Osteoblast (primary cell): ENCODE results near the gene NOTO. TPM values are rescaled to one million over a fixed set of nuclear protein-coding genes. Genes with fewer than 3 reads are reported as not detected.
A peak's percentile ranks its signal among the peaks of the same experiment; 100 is the strongest.

ENCODE experiments used
- DNase-seq: peaks from one replicate; pipeline ENCODE4 v3.0.0; 2011; ENCODE audit warnings: low spot score, mixed read lengths; ENCODE audit not compliant: insufficient read length; ENCODE audit errors: missing footprints
- H2AFZ ChIP-seq: 2 replicates; pipeline ENCODE4 v1.6.0; 2011; ENCODE audit warnings: mild to moderate bottlenecking, low read length
- H3K27ac ChIP-seq: 2 replicates; pipeline ENCODE4 v1.5.1; 2011; ENCODE audit warnings: mild to moderate bottlenecking, low read depth, low read length, moderate library complexity
- H3K27me3 ChIP-seq: 2 replicates; pipeline ENCODE4 v1.6.0; 2012; ENCODE audit warnings: mild to moderate bottlenecking, control low read depth, inconsistent platforms, low read length, moderate library complexity; ENCODE audit not compliant: insufficient read depth
- H3K36me3 ChIP-seq: 2 replicates; pipeline ENCODE4 v1.5.1; 2011; ENCODE audit warnings: mild to moderate bottlenecking, low read length, control low read depth, moderate library complexity; ENCODE audit not compliant: insufficient read depth
- H3K4me1 ChIP-seq: 2 replicates; pipeline ENCODE4 v1.5.1; 2011; ENCODE audit warnings: mild to moderate bottlenecking, low read length, control low read depth, moderate library complexity; ENCODE audit not compliant: insufficient read depth
- H3K4me2 ChIP-seq: 2 replicates; pipeline ENCODE4 v1.6.0; 2011; ENCODE audit warnings: mild to moderate bottlenecking, low read length; ENCODE audit not compliant: insufficient read depth
- H3K4me3 ChIP-seq: fragments of 200-600 bp; sonication (generic); 3 replicates; pipeline ENCODE4 v1.5.1; 2012; ENCODE audit warnings: mild to moderate bottlenecking, low read length, inconsistent platforms; ENCODE audit not compliant: insufficient read depth
- H3K79me2 ChIP-seq: 2 replicates; pipeline ENCODE4 v1.6.0; 2012; ENCODE audit warnings: mild to moderate bottlenecking, low read length, control low read depth, inconsistent platforms; ENCODE audit not compliant: insufficient read depth
- H3K9me3 ChIP-seq: 2 replicates; pipeline ENCODE4 v1.5.1; 2011; ENCODE audit warnings: low read depth, low read length, control low read depth
- H4K20me1 ChIP-seq: 2 replicates; pipeline ENCODE4 v1.6.0; 2012; ENCODE audit warnings: mild to moderate bottlenecking, low read length, control low read depth; ENCODE audit not compliant: insufficient read depth
- total RNA-seq: library from RNA; depleted of rRNA; stranded (reverse); fragments of >200 nt; gene quantifications from 2 replicates; pipeline ENCODE4 v1.2.3, GENCODE V29; 2012
- TF ChIP-seq, protein P1 (sequence below): IDR thresholded peaks from 2 replicates; pipeline ENCODE4 v1.5.1; 2011; ENCODE audit warnings: mild to moderate bottlenecking, low read depth, low read length, moderate library complexity; ENCODE audit errors: extremely low read depth

The NOTO gene
- total RNA-seq, 1 donor: not detected

- H3K27me3 ChIP-seq: no peaks in the 10 kb centered on the region
- TF ChIP-seq, protein P1, sequence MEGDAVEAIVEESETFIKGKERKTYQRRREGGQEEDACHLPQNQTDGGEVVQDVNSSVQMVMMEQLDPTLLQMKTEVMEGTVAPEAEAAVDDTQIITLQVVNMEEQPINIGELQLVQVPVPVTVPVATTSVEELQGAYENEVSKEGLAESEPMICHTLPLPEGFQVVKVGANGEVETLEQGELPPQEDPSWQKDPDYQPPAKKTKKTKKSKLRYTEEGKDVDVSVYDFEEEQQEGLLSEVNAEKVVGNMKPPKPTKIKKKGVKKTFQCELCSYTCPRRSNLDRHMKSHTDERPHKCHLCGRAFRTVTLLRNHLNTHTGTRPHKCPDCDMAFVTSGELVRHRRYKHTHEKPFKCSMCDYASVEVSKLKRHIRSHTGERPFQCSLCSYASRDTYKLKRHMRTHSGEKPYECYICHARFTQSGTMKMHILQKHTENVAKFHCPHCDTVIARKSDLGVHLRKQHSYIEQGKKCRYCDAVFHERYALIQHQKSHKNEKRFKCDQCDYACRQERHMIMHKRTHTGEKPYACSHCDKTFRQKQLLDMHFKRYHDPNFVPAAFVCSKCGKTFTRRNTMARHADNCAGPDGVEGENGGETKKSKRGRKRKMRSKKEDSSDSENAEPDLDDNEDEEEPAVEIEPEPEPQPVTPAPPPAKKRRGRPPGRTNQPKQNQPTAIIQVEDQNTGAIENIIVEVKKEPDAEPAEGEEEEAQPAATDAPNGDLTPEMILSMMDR: no peak
- peaks cover 45% of the 10 kb centered on the region for H3K79me2 ChIP-seq
- no peaks in the 10 kb centered on the region for H4K20me1 ChIP-seq
- H3K27ac ChIP-seq: no peak overlapping the region
- DNase-seq: no peak
- H3K9me3 ChIP-seq: no peaks in the 10 kb centered on the region
- peaks cover 13% of the 10 kb centered on the region for H3K36me3 ChIP-seq
- H3K4me3 ChIP-seq: no peak overlapping the region
- no peak overlapping the region for H2AFZ ChIP-seq
- peaks cover 26% of the 10 kb centered on the region for H3K4me1 ChIP-seq
- no peak overlapping the region for H3K4me2 ChIP-seq
Observed at GRCh38 chr2:73217160-73217559, 14.8 kb downstream of the NOTO start.

GRCh38 chr2:73217826-73218225 lies 15.5 kb downstream of the NOTO start:
- TF ChIP-seq, protein P1: no peak
- Histone ChIP-seq H2AFZ (no peak overlapping the region), H3K27ac (peak overlapping the region; percentile 5), H3K27me3 (no peaks in the 10 kb centered on the region), H3K79me2 (peaks cover 45% of the 10 kb centered on the region), H3K9me3 (no peaks in the 10 kb centered on the region), H3K4me1 (peaks cover 25% of the 10 kb centered on the region), H4K20me1 (no peaks in the 10 kb centered on the region), H3K4me3 (no peak overlapping the region), H3K4me2 (peak overlapping the region; percentile 42), H3K36me3 (peaks cover 14% of the 10 kb centered on the region)
- no peak for DNase-seq

- DNase-seq: peak; percentile 90
- H3K27ac ChIP-seq: peak overlapping the region; percentile 5
Observed at GRCh38 chr2:73218298-73218697, 15.9 kb downstream of the NOTO start.

DNA sequence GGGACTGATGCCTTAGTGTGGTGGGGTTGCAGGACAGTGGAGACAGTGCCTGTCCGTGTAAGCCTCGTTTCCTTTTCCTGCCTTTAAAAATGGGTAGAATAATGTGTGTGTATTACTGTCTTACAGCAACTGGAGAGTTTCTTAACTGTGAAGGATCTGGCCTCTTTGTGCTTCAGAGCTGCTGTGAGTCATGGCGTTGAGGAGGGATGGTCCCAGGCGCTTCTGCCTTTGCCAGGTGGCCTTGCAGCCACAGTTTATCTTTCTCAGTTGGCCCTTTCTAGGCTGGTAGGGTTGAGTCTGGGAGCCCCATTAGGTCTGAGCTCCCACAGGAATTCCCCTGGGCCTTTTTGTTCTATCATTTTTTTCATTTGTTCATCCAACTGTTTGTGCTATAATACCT lies 21.4 kb downstream of the NOTO start:
- no peaks in the 10 kb centered on the region for H4K20me1 ChIP-seq
- no peaks in the 10 kb centered on the region for H3K9me3 ChIP-seq
- H3K4me3 ChIP-seq: no peak overlapping the region
- no peak overlapping the region for H3K4me2 ChIP-seq
- H3K27ac ChIP-seq: no peak overlapping the region
- H3K79me2 ChIP-seq: peaks cover 8% of the 10 kb centered on the region
- no peaks in the 10 kb centered on the region for H3K4me1 ChIP-seq
- H2AFZ ChIP-seq: no peak overlapping the region
- peak; percentile 57 for DNase-seq
- peaks cover 28% of the 10 kb centered on the region for H3K36me3 ChIP-seq
- TF ChIP-seq, protein P1: no peak
- no peaks in the 10 kb centered on the region for H3K27me3 ChIP-seq

More at GRCh38 chr2:73218298-73218697, 15.9 kb downstream of the NOTO start:
- no peaks in the 10 kb centered on the region for H4K20me1 ChIP-seq
- H2AFZ ChIP-seq: peak overlapping the region; percentile 61
- H3K9me3 ChIP-seq: no peaks in the 10 kb centered on the region
- peaks cover 45% of the 10 kb centered on the region for H3K79me2 ChIP-seq
- TF ChIP-seq, protein P1: no peak
- no peaks in the 10 kb centered on the region for H3K27me3 ChIP-seq
- H3K4me3 ChIP-seq: no peak overlapping the region
- peak overlapping the region; percentile 42 for H3K4me2 ChIP-seq
- peaks cover 17% of the 10 kb centered on the region for H3K36me3 ChIP-seq
- H3K4me1 ChIP-seq: peaks cover 25% of the 10 kb centered on the region
